ENCODE measurements around the gene IL22.

The IL22 gene

GRCh38 chr12:68281322-68282077, 28.1 kb upstream of the IL22 start:
- TF ChIP-seq USF1 (IDR thresholded peaks at IDR 0.05): no peak
- TF ChIP-seq REST (IDR thresholded peaks at IDR 0.05; ENCODE audit: low read depth): no peak
- no peak for TF ChIP-seq NFIC (IDR thresholded peaks at IDR 0.05)
- no peak for TF ChIP-seq EP300 (IDR thresholded peaks at IDR 0.05; ENCODE audit: borderline replicate concordance)
- TF ChIP-seq CEBPB (IDR thresholded peaks at IDR 0.05): no peak
- TF ChIP-seq TAF1 (IDR thresholded peaks at IDR 0.05; ENCODE audit: low read depth): no peak
- TF ChIP-seq TEAD4 (IDR thresholded peaks at IDR 0.05): no peak
- no peak for TF ChIP-seq FOXM1 (IDR thresholded peaks at IDR 0.05; ENCODE audit: borderline replicate concordance, low read depth)

GRCh38 chr12:68280240-68280639, 26.8 kb upstream of the IL22 start:
- no peak for TF ChIP-seq CEBPB (IDR thresholded peaks at IDR 0.05)
- no peak for TF ChIP-seq MAX (IDR thresholded peaks at IDR 0.05)
- no peak for TF ChIP-seq USF1 (IDR thresholded peaks at IDR 0.05)
- no peak for TF ChIP-seq TCF12 (IDR thresholded peaks at IDR 0.05; ENCODE audit: low read depth)
- no peak for TF ChIP-seq EP300 (IDR thresholded peaks at IDR 0.05; ENCODE audit: borderline replicate concordance)
- TF ChIP-seq CREB1 (IDR thresholded peaks at IDR 0.05; ENCODE audit: low read depth): no peak
- no peak for TF ChIP-seq YY1 (IDR thresholded peaks at IDR 0.05; ENCODE audit: low read depth)
- no peak for TF ChIP-seq TAF1 (IDR thresholded peaks at IDR 0.05; ENCODE audit: low read depth)
- no peak for TF ChIP-seq TEAD4 (IDR thresholded peaks at IDR 0.05)
- TF ChIP-seq EGR1 (IDR thresholded peaks at IDR 0.05): no peak
- no peak for TF ChIP-seq RAD21 (IDR thresholded peaks at IDR 0.05; ENCODE audit: low read depth)
- no peak for TF ChIP-seq NFIC (IDR thresholded peaks at IDR 0.05)
- no peak for TF ChIP-seq FOXM1 (IDR thresholded peaks at IDR 0.05; ENCODE audit: borderline replicate concordance, low read depth)
- no peak for TF ChIP-seq REST (IDR thresholded peaks at IDR 0.05; ENCODE audit: low read depth)
- TF ChIP-seq ZBTB7A (IDR thresholded peaks at IDR 0.05; ENCODE audit: low read depth): no peak

- no peak for TF ChIP-seq NFIC (IDR thresholded peaks at IDR 0.05)
- TF ChIP-seq CREB1 (IDR thresholded peaks at IDR 0.05; ENCODE audit: low read depth): no peak
- no peak for TF ChIP-seq RAD21 (IDR thresholded peaks at IDR 0.05; ENCODE audit: low read depth)
Measured at GRCh38 chr12:68279227-68280054, 26.0 kb upstream of the IL22 start.

GRCh38 chr12:68276402-68276930, 23.1 kb upstream of the IL22 start:
- no peak for TF ChIP-seq RAD21 (IDR thresholded peaks at IDR 0.05; ENCODE audit: low read depth)
- no peak for TF ChIP-seq TCF12 (IDR thresholded peaks at IDR 0.05; ENCODE audit: low read depth)
- TF ChIP-seq FOXM1 (IDR thresholded peaks at IDR 0.05; ENCODE audit: borderline replicate concordance, low read depth): no peak
- no peak for TF ChIP-seq NFIC (IDR thresholded peaks at IDR 0.05)
- TF ChIP-seq CEBPB (IDR thresholded peaks at IDR 0.05): no peak
- TF ChIP-seq CREB1 (IDR thresholded peaks at IDR 0.05; ENCODE audit: low read depth): no peak

- TF ChIP-seq FOXM1 (IDR thresholded peaks at IDR 0.05; ENCODE audit: borderline replicate concordance, low read depth) (no peak), MAX (IDR thresholded peaks at IDR 0.05) (no peak), TCF12 (IDR thresholded peaks at IDR 0.05; ENCODE audit: low read depth) (no peak), EGR1 (IDR thresholded peaks at IDR 0.05) (no peak), USF1 (IDR thresholded peaks at IDR 0.05) (no peak)
Measured at GRCh38 chr12:68272732-68273131, 19.3 kb upstream of the IL22 start.
